HG02852 (cell line): ENCODE measurements around the gene DESI1.
"Not testable (repeated sequence)": the region's sequence is repeated elsewhere in the genome, so short reads cannot be mapped to it uniquely, and the experiment has no call there.

Experiments
- ATAC-seq: cut with Tn5 transposase; IDR thresholded peaks from one replicate; pipeline ENCODE4 v1.9.1; 2021; ENCODE audit warnings: mild to moderate bottlenecking, moderate library complexity; ENCODE audit not compliant: unreplicated experiment

The DESI1 gene

GRCh38 chr22:41589391-41590241 lies 31.2 kb downstream of the DESI1 start, which contains the start of gene PMM1:
Gene PMM1, minus strand, starts transcription at chr22:41589840. Its CDS starts 35 bp downstream, at chr22:41589805.
- peak; percentile 89 for ATAC-seq

DNA sequence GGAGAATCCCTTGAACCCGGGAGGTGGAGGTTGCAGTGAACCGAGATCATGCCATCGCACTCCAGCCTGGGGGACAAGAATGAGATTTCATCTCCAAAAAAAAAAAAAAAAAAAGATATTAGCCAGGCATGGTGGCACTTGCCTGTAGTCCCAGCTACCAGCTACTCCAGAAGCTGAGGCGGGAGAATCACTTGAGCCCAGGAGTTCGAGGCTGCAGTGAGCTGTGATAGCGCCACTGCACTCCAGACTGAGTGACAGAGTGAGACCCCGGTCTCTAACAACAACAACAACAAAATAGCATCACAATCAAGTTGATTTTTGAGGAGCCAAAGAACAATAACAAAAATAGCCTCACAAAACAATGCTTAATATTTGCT lies 33.5 kb downstream of the DESI1 start:
- ATAC-seq = no peak

GRCh38 chr22:41585898-41586297 lies 34.9 kb downstream of the DESI1 start:
- no peak for ATAC-seq

GRCh38 chr22:41584881-41585280 lies 36.0 kb downstream of the DESI1 start:
- no peak for ATAC-seq

DNA sequence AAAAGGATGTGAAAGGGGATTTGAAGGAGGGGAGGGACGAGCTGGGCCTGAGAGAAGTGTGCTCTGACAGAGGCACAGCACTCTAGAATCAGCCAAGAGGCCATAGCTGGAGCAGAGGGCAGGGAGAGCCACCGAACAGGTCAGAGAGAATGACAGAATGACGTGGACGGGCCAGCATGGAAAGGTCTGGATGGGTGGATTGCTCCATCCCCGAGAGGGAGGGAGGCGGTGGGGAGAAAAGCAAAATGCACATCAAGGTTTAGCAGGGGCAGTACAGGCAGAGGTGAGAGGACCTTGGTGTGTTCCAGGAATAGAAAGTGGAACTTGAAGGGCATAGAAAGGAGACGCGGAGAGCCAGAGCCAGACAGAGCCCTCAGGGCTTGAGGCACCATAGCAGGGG lies 38.1 kb downstream of the DESI1 start:
- ATAC-seq = no peak

DNA sequence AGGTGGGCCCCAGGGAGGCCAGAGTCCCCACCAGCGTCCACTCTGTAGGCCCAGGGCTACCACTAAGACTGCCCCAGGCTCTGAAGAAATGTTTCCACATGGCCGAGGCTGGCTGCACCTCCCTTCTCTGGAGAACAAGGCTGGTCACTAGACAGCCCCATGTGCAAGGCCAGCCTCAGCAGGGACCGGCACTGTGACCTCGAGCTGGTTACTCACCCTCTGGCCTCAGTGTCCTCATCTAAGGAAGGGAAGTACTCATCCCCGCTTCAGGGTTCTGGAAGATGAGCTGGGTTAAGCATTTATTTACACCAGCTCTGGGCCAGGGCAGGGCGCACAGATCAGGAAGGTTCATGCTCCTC lies 40.9 kb downstream of the DESI1 start:
- ATAC-seq = no peak

GRCh38 chr22:41579297-41579996 lies 41.4 kb downstream of the DESI1 start:
- no peak for ATAC-seq

DNA sequence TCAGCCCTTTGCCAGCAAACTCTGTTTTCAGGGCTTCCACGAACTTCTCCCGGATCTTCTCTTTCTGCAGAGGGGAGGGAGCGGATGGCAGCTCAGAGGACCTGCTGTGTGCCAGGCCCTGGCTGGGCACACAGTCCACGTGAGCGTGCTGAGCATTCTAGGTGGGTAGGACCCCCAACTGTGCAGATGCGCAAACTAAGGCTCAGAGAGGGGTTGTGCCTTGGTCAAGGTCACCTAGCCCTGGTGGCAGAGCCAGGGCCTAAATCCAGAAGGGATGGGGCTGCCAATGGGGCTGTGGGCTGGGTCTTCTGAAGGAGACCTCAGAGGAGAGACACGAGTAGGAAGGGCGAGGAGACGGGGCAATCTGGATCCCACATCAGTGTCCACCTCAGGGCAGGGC lies 42.0 kb downstream of the DESI1 start:
- no peak for ATAC-seq

- ATAC-seq = no peak
Measured at GRCh38 chr22:41578114-41578513, 42.7 kb downstream of the DESI1 start.

- no peak for ATAC-seq
Measured at GRCh38 chr22:41576877-41577276, 44.0 kb downstream of the DESI1 start.

GRCh38 chr22:41575533-41575932 lies 45.3 kb downstream of the DESI1 start:
- ATAC-seq = no peak

GRCh38 chr22:41574847-41575381 lies 45.9 kb downstream of the DESI1 start:
- ATAC-seq = no peak

DNA sequence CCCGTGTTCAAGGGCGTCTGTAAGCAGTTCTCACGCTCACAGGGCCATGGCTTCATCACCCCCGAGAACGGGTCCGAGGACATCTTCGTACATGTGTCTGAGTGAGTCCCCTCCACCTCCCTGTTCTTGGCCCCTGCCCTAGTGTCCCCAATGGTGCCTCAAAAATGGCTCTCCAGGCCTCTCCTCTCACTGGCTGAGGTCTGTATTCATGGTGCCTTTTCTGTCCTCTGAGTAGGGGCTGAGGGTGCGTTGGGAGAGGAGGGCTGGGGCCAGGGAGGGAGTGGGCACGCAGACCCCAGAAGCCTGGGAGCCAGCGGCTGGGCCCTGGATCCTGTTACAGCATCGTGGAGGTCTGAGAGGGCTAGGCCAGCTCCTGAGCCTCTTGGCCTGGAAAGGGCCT lies 47.2 kb downstream of the DESI1 start:
- ATAC-seq = no peak

GRCh38 chr22:41572305-41572704 lies 48.5 kb downstream of the DESI1 start:
- not testable (repeated sequence) for ATAC-seq

DNA sequence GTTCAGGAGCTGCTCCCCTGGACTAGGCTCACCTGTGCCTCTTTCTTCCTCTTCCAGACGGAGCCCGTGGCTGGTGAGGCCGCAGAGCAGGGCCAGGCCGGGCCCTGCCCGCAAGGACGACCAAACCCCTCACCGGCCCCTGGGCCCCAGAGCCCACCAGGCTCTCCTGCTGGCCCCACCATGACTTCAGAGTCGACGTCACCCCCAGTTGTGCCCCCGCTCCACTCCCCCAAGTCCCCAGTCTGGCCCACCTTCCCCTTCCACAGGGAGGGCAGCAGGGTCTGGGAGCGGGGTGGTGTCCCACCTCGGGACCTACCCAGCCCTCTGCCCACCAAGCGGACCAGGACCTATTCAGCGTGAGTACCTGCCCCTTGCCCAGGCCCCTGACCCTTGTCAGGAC lies 49.1 kb downstream of the DESI1 start:
- no peak for ATAC-seq

- no peak for ATAC-seq
Measured at GRCh38 chr22:41570221-41570620, 50.6 kb downstream of the DESI1 start.

DNA sequence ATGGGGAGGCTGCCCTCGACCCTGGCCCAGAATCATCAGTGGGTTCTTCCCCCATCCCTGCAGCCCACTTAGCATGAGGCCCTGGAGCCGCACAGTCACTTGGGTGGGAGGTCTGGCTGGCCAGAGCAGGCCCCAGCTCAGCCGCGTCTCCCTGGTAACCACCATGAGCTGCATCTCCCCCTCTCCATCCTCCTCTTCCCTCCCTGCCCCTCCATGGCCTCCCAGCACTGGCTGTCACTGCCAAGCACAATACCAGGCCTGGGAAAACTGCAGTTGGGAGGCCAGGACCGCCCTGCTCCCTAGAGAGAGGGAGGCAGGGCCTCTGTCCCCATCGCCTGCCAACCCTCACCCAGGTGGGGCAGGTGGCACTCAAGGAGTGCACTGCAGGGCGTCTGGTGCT lies 52.0 kb downstream of the DESI1 start:
- ATAC-seq = no peak

DNA sequence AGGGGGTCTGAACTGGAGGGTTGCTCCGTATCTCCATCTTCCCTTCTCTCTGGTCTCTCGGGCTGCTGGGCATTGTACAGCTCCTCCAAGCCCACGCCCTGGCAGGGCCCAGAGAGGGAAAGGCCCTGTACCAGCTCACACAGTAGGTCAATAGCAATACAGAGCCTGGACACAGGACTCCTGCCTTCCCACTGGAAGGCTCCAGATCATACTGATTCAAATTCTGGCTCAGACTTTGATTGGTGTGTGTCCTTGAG lies 53.4 kb downstream of the DESI1 start:
- no peak for ATAC-seq

- ATAC-seq = no peak
Measured at GRCh38 chr22:41565403-41566054, 55.3 kb downstream of the DESI1 start.

- no peak for ATAC-seq
Measured at GRCh38 chr22:41564563-41564962, 56.3 kb downstream of the DESI1 start.

GRCh38 chr22:41563051-41563711 lies 57.7 kb downstream of the DESI1 start:
- ATAC-seq = no peak
